ENCODE data around the gene PPP3CA. TPM values are rescaled to one million over a fixed set of nuclear protein-coding genes. Genes with fewer than 3 reads are reported as not detected.

Gene PPP3CA
- total RNA-seq, 1 experiment from 2014 or later = 33.8 TPM

- peaks cover 7% of the 10 kb centered on the region for H3K36me3 Mint-ChIP-seq (ENCODE audit: insufficient read depth, unreplicated experiment)
- no peaks in the 10 kb centered on the region for H3K36me3 ChIP-seq (ENCODE audit: control insufficient read depth, insufficient read depth, low read length)
- intact Hi-C loops (cut with micrococcal nuclease; ENCODE audit: unreplicated experiment) = no loop called here
These were observed 265.5 kb downstream of the PPP3CA start for GRCh38 chr4:101081695-101082369.

GRCh38 chr4:101081166-101081565, 266.2 kb downstream of the PPP3CA start:
- Mint-ChIP-seq H3K27ac (ENCODE audit: unreplicated experiment) (no peak overlapping the region), H3K9me3 (ENCODE audit: unreplicated experiment) (no peaks in the 10 kb centered on the region), H3K4me1 (ENCODE audit: low read depth, unreplicated experiment) (peaks cover 7% of the 10 kb centered on the region), H3K27me3 (ENCODE audit: insufficient read depth, unreplicated experiment) (no peaks in the 10 kb centered on the region), H3K36me3 (ENCODE audit: insufficient read depth, unreplicated experiment) (peaks cover 7% of the 10 kb centered on the region), H3K4me3 (ENCODE audit: unreplicated experiment) (no peak overlapping the region)
- Histone ChIP-seq H3K27me3 (replicated peaks; ENCODE audit: control insufficient read depth, insufficient read depth, low read length) (no peaks in the 10 kb centered on the region), H3K4me3 (ENCODE audit: low read depth, low read length) (no peak overlapping the region), H3K36me3 (ENCODE audit: control insufficient read depth, insufficient read depth, low read length) (no peaks in the 10 kb centered on the region), H3K4me1 (no peaks in the 10 kb centered on the region), H3K9me3 (no peaks in the 10 kb centered on the region)
- DNase-seq = no peak
- TF ChIP-seq CTCF (IDR thresholded peaks at IDR 0.05; ENCODE audit: insufficient read depth in 1 of 2, low read depth in 1 of 2, low read length in 1 of 2, severe bottlenecking in 1 of 2, unreplicated experiment in 1 of 2) = no peak
- no TSS peak for BruUV-seq (replicated peaks)
- CTCF ChIA-PET = no interaction called here
- intact Hi-C loops (cut with micrococcal nuclease; ENCODE audit: unreplicated experiment) = no loop called here
- POLR2A ChIA-PET = no interaction called here

More at GRCh38 chr4:101081695-101082369, 265.5 kb downstream of the PPP3CA start:
- Histone ChIP-seq H3K27me3 (replicated peaks; ENCODE audit: control insufficient read depth, insufficient read depth, low read length) (no peaks in the 10 kb centered on the region), H3K4me3 (ENCODE audit: low read depth, low read length) (no peak overlapping the region), H3K9me3 (no peaks in the 10 kb centered on the region), H3K4me1 (no peaks in the 10 kb centered on the region)
- Mint-ChIP-seq H3K4me1 (ENCODE audit: low read depth, unreplicated experiment) (peaks cover under 1% of the 10 kb centered on the region), H3K9me3 (ENCODE audit: unreplicated experiment) (no peaks in the 10 kb centered on the region), H3K4me3 (ENCODE audit: unreplicated experiment) (no peak overlapping the region), H3K27ac (ENCODE audit: unreplicated experiment) (no peak overlapping the region), H3K27me3 (ENCODE audit: insufficient read depth, unreplicated experiment) (no peaks in the 10 kb centered on the region)
- no peak for DNase-seq
- POLR2A ChIA-PET = no interaction called here
- no TSS peak for BruUV-seq (replicated peaks)
- no peak for TF ChIP-seq CTCF (IDR thresholded peaks at IDR 0.05; ENCODE audit: insufficient read depth in 1 of 2, low read depth in 1 of 2, low read length in 1 of 2, severe bottlenecking in 1 of 2, unreplicated experiment in 1 of 2)
- CTCF ChIA-PET = no interaction called here

- H3K9me3 Mint-ChIP-seq (ENCODE audit: unreplicated experiment) = no peaks in the 10 kb centered on the region
- Histone ChIP-seq H3K4me1 (peaks cover 4% of the 10 kb centered on the region; the same call in 1 of the 2 replicates), H3K9me3 (no peaks in the 10 kb centered on the region), H3K4me3 (ENCODE audit: low read depth, low read length) (no peak overlapping the region), H3K27me3 (replicated peaks; ENCODE audit: control insufficient read depth, insufficient read depth, low read length) (no peaks in the 10 kb centered on the region), H3K36me3 (ENCODE audit: control insufficient read depth, insufficient read depth, low read length) (no peaks in the 10 kb centered on the region)
- ChIA-PET POLR2A (no interaction called here), CTCF (no interaction called here)
- DNase-seq = no peak
- TF ChIP-seq CTCF (IDR thresholded peaks at IDR 0.05; ENCODE audit: insufficient read depth in 1 of 2, low read depth in 1 of 2, low read length in 1 of 2, severe bottlenecking in 1 of 2, unreplicated experiment in 1 of 2) = no peak
- no TSS peak for BruUV-seq (replicated peaks)
- peaks cover 19% of the 10 kb centered on the region for H3K4me1 Mint-ChIP-seq (ENCODE audit: low read depth, unreplicated experiment)
- no peak overlapping the region for H3K27ac Mint-ChIP-seq (ENCODE audit: unreplicated experiment)
- H3K27me3 Mint-ChIP-seq (ENCODE audit: insufficient read depth, unreplicated experiment) = no peaks in the 10 kb centered on the region
- intact Hi-C loops (cut with micrococcal nuclease; ENCODE audit: unreplicated experiment) = no loop called here
- H3K4me3 Mint-ChIP-seq (ENCODE audit: unreplicated experiment) = no peak overlapping the region
- peaks cover 7% of the 10 kb centered on the region for H3K36me3 Mint-ChIP-seq (ENCODE audit: insufficient read depth, unreplicated experiment)
These were observed 268.4 kb downstream of the PPP3CA start for GRCh38 chr4:101078950-101079349.
